ENCODE data around the gene PGA4. TPM values are rescaled to one million over a fixed set of nuclear protein-coding genes. Genes with fewer than 3 reads are reported as not detected.

Gene PGA4
- total and polyA plus RNA-seq, 2 donors (not counting 3 experiments of a cell fraction or from before 2014, with no cell fraction given): 0.15 TPM; not detected in 1

DNA sequence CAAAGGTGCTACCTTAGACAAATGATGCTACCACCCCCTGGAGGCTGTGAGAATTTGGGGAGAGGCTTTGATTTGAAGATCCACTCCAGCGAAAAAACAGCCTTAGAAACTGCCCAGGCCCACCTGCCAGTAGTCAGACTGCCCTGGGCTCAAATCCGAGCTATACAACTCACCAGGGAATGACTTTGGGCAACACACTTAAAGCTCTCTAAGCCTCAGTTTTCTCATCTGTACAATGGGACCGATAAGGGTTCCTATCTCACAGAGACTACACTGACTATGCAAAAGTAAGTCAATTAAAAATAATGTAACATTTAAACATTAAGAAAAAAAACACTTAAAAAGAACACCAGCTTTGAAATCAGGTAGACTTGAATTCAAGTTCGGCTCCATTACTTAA, 53.0 kb downstream of the PGA4 start:
- H3K4me1 ChIP-seq (ENCODE audit: control insufficient read depth, extremely low read depth, insufficient read depth, low read length): no peaks in the 10 kb centered on the region
- H3K79me2 ChIP-seq (ENCODE audit: control insufficient read depth, insufficient read depth, low read length): no peaks in the 10 kb centered on the region
- no peaks in the 10 kb centered on the region for H3K9me3 ChIP-seq (replicated peaks; ENCODE audit: control insufficient read depth, insufficient read depth, low read length)
- H2AFZ ChIP-seq (ENCODE audit: low read depth, low read length): no peak overlapping the region
- CTCF ChIA-PET: interaction anchor here (2.7 kb wide), 1 partner anchor 21 kb away, joined by 8 read pairs; no protein-coding TSS in a partner anchor
- no peaks in the 10 kb centered on the region for H4K20me1 ChIP-seq (replicated peaks; ENCODE audit: control insufficient read depth, extremely low read depth, insufficient read depth, low read length)
- BruUV-seq (replicated peaks): no TSS peak
- POLR2A ChIA-PET: no interaction called here
- peaks cover 0 to 1% of the 10 kb centered on the region in 2 experiments for H3K27me3 ChIP-seq (ENCODE audit: control insufficient read depth in 2 of 2, insufficient read depth in 2 of 2, low read length in 2 of 2)
- FAIRE-seq: no peak
- H3K27ac ChIP-seq (ENCODE audit: insufficient read depth, low read depth, low read length): no peak overlapping the region
- TF ChIP-seq POLR2AphosphoS5 (IDR thresholded peaks at IDR 0.05; ENCODE audit: insufficient read depth, low read depth, low read length) (no peak), FOS (IDR thresholded peaks at IDR 0.05; ENCODE audit: borderline replicate concordance, insufficient read depth, low read length) (no peak), MYC (IDR thresholded peaks at IDR 0.05; ENCODE audit: low read depth, low read length) (no peak), EZH2 (IDR thresholded peaks at IDR 0.05; ENCODE audit: borderline replicate concordance, low read depth, low read length, severe bottlenecking) (no peak), JUN (IDR thresholded peaks at IDR 0.05; ENCODE audit: borderline replicate concordance, insufficient read depth, insufficient read length, low read depth) (no peak), GATA2 (IDR thresholded peaks at IDR 0.05; ENCODE audit: insufficient read depth, insufficient read length, low read depth, low read length) (no peak), POLR2A (IDR thresholded peaks at IDR 0.05; ENCODE audit: low read depth, low read length) (no peak)
- TF ChIP-seq, protein P1, sequence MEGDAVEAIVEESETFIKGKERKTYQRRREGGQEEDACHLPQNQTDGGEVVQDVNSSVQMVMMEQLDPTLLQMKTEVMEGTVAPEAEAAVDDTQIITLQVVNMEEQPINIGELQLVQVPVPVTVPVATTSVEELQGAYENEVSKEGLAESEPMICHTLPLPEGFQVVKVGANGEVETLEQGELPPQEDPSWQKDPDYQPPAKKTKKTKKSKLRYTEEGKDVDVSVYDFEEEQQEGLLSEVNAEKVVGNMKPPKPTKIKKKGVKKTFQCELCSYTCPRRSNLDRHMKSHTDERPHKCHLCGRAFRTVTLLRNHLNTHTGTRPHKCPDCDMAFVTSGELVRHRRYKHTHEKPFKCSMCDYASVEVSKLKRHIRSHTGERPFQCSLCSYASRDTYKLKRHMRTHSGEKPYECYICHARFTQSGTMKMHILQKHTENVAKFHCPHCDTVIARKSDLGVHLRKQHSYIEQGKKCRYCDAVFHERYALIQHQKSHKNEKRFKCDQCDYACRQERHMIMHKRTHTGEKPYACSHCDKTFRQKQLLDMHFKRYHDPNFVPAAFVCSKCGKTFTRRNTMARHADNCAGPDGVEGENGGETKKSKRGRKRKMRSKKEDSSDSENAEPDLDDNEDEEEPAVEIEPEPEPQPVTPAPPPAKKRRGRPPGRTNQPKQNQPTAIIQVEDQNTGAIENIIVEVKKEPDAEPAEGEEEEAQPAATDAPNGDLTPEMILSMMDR (IDR thresholded peaks at IDR 0.05; ENCODE audit: extremely low read depth in 1 of 2, insufficient read depth in 1 of 2, low read depth in 1 of 2, low read length in 2 of 2): no peak
- TF ChIP-seq, protein P2, sequence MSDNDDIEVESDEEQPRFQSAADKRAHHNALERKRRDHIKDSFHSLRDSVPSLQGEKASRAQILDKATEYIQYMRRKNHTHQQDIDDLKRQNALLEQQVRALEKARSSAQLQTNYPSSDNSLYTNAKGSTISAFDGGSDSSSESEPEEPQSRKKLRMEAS (IDR thresholded peaks at IDR 0.05; ENCODE audit: insufficient read depth, insufficient read length): no peak
- H3K4me2 ChIP-seq (ENCODE audit: insufficient read depth, low read length): no peak overlapping the region
- no peaks in the 10 kb centered on the region for H3K9me1 ChIP-seq (replicated peaks; ENCODE audit: control insufficient read depth, extremely low read depth, insufficient read depth, low read length)
- H3K36me3 ChIP-seq (ENCODE audit: control insufficient read depth in 2 of 2, extremely low read depth in 1 of 2, insufficient read depth in 2 of 2, low read length in 2 of 2): no peaks in the 10 kb centered on the region
- dilution Hi-C loops (cut with MboI; ENCODE audit: extremely low pct_ligation_motif_present, low sequenced_read_pairs): no loop called here
- H3K4me3 ChIP-seq (replicated peaks in 1 of 3; ENCODE audit: insufficient read depth in 1 of 3, low read depth in 1 of 3, low read length in 3 of 3): no peak overlapping the region
- no peak overlapping the region for H3K9ac ChIP-seq (replicated peaks; ENCODE audit: extremely low read depth, insufficient read depth, low read length)
- no peak for DNase-seq (ENCODE audit: low read depth, low spot score)
- intact Hi-C loops (cut with micrococcal nuclease): no loop called here

Data from endothelial cell of umbilical vein (primary cell).